ENCODE results near the gene KCND3.
"Not testable (repeated sequence)": the region's sequence is repeated elsewhere in the genome, so short reads cannot be mapped to it uniquely, and the experiment has no call there.

Gene KCND3

DNA sequence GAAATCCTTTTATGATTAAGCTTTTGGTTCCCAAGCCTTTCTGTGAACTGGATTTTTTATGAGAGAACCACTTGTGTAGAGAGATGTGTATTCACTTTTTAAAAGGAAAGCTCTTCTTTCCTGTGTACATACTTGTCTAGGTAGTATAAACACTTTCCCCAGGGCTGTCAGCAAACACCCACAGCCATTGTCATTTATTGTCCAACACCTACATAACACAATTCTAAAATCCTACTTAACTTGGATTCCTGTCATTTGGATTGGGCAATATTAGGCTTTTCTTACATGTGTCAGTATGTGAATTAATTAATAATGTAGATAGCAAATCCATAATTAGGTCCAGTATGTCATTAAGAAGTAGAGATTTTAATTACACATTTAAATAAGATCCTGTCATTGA, 221.4 kb downstream of the KCND3 start:
- DNase-seq: no peak

GRCh38 chr1:111762332-111762731, 227.1 kb downstream of the KCND3 start:
- DNase-seq: no peak

- no peak for DNase-seq
Measured at GRCh38 chr1:111761717-111762116, 227.8 kb downstream of the KCND3 start.

GRCh38 chr1:111758373-111758772, 231.1 kb downstream of the KCND3 start:
- peak; percentile 14 for DNase-seq

- DNase-seq: no peak
Measured at GRCh38 chr1:111756124-111756513, 233.3 kb downstream of the KCND3 start.

- DNase-seq: peak; percentile 99
Measured at GRCh38 chr1:111755331-111756123, 233.9 kb downstream of the KCND3 start, which contains the start of gene DDX20. DDX20 (plus strand) TSS chr1:111755901; CDS start chr1:111755925, 24 bp downstream.

DNA sequence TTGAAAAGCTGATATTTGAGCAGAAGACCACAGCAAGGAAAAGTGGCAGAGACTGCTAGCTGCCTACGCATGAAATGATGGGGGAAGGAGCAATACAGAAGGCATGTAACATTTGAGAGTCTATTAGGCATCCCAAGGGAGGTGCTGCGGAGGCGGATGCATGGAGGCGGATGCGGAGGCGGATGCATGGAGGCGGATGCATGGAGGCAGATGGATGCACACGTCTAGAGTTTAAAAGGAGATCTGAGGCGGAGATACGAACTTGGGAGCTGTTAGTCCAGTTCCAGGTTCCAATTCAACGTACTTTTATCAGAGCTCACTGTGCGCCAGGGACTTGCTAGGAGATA, 234.5 kb downstream of the KCND3 start:
- peak; percentile 72 for DNase-seq

- DNase-seq: no peak
Measured at GRCh38 chr1:111751906-111752575, 237.4 kb downstream of the KCND3 start.

DNA sequence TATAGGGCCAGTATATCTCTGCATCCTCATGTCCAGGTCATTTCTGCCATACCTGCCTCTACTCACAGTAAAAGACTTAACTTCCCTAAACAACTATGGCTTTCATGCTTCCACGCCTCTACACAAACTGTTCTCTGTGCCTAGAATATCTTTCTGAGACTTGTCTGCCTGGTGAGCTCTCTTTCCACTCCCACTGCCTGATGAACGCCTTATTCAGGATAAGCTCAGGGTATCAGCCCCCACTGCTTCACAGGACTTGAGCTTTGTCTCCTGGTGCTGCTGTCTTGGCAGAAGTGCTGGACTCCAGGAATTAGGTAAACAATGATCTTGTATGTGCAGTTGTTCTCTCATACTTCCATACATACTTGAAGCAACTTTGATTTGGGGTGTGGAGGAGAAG, 238.6 kb downstream of the KCND3 start:
- DNase-seq: peak; percentile 34

DNA sequence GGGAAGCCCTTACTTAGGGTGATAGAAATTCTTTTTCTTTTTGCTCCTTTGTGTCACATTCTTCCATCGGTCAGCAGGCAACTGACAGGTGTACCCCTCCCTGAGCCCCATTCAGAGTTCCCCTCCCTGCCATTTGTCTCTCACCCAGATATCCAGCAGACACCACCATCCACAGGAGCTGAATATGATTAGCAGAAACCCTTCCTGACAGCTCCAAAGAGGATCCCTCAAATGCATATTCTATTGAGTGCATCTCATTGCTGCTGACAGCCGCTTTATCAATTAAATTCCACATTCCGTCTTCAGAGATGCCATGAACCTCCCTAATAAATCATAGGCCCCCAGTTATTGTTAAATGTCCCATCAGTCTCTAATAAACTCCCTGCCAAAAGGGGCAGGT, 239.8 kb downstream of the KCND3 start:
- DNase-seq: no peak

DNA sequence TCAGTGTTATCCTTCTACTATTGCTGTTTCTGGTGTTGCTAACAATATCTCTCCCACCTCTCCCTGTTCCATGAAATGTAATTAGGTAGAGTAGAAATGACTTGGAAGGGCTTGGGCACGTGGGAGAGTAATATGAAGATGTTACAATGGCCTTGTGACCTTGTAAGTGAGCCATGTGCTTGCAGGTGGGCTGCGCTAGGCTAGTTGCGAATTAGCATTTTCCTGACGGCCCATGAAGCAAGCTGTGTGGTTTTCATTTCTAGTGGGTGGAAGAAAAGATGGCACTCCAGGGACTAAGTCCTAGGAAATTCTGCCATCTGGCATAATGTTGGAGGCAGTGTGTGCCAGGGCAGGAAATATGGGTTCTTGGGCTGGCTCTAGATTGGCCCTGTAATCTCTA, 241.5 kb downstream of the KCND3 start:
- no peak for DNase-seq

DNA sequence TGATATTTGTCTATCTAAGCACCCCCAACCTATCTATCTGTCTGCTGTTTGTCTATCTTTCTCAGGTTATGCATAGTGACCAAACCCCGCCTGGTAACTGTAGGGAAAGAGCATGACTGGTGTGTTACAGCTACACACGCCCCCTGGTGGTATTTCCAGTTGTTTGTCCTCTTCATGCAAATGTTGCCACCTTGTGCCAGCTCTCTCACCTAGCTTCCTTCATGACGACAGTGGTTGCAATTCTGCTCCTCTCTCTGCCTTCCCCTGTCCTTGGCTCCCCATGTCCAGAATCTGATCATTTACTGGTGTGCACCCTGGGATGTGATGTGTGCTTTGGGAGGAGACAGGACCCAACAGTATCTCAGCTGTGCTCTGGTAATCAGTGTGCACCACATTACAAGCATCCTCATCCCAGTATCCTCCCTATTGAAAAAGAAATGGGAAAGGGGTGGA, 242.2 kb downstream of the KCND3 start:
- peak; percentile 87 for DNase-seq

GRCh38 chr1:111746614-111746999, 242.9 kb downstream of the KCND3 start:
- DNase-seq: no peak

- DNase-seq: peak; percentile 53
Measured at GRCh38 chr1:111745675-111746613, 243.5 kb downstream of the KCND3 start.

- DNase-seq: no peak
Measured at GRCh38 chr1:111743679-111744101, 245.8 kb downstream of the KCND3 start.

DNA sequence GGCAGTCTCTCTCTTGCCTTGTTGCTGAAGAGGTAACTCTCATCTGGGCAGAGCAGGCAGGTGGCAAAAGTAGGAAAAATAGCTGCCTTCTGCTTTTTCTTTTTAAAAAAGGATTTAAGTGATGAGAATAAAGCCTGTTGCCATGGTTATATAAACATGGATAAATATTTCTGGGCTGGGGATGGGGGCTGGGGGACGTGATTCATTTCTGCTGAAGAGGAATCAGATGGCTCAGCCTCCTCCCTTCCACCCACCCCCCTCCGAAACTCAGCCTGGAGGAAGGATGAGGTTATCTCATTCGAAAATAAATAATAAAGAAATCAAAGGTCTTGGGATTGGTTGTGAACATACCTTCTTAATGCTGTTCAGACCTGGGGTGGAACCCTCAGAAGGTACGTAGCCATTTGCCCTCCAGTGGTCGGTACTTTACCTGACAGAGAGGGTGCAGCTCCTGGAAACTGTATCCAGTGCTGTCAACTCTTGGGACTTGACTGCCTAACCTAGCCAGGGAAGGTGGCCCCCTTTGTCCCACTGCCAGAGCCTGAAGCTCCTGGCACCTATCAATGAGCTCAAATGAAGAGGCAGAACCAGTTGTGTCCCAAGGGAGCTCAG, 246.4 kb downstream of the KCND3 start:
- DNase-seq: no peak

DNA sequence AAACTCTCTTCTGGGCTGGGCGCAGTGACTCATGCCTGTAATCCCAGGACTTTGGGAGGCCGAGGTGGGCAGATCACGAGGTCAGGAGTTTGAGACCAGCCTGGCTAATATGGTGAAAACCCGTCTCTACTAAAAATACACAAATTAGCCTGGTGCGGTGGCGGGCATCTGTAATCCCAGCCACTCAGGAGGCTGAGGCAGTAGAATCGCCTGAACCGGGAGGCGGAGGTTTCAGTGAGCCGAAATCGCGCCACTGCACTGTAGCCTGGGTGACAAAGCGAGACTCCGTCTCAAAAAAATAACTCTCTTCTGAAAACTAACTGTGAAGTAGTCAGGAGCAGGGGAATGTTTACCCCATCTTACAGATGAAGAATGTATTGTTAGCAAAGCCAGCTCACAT, 247.2 kb downstream of the KCND3 start:
- not testable (repeated sequence) for DNase-seq

DNA sequence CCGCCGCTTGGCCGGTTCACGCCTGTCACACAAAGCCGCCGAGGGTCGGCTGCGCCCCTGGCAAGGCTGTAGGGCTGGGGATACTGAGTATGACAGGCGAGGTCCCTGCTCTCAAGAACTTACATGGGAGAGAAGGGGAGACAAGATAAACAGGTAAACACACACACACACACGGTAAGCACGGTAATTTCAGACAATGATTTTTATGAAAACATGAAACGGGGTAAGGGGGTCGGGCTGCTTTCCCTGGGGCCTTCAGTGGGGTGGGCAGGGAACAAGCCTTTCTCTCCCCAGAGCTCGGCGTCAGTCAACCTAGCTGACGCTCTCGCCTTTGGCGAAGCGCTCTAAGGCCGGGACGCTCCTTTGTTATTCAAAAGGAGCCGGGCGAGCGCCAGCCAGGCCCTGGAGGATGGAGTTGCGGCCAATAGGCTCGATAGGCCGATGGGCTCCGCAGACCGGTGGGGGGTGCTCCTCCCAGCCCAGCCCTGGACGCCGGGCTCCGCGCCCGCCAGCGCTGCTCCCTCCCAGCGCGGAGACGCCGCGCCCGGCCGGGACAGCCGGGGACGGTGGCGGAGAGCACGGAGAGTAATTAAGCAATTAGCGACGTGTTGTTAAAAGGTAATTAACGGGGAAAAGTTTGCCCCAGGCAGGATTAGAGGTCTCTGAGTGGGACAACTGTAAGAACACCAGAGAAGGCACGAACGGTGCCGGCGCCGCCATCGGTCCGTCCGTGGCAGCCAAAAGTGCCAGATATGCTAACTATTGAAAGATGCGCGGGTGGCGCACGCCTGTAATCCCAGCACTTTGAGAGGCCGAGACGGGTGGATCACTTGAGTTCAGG, 249.3 kb downstream of the KCND3 start:
- DNase-seq: peak; percentile 76

DNA sequence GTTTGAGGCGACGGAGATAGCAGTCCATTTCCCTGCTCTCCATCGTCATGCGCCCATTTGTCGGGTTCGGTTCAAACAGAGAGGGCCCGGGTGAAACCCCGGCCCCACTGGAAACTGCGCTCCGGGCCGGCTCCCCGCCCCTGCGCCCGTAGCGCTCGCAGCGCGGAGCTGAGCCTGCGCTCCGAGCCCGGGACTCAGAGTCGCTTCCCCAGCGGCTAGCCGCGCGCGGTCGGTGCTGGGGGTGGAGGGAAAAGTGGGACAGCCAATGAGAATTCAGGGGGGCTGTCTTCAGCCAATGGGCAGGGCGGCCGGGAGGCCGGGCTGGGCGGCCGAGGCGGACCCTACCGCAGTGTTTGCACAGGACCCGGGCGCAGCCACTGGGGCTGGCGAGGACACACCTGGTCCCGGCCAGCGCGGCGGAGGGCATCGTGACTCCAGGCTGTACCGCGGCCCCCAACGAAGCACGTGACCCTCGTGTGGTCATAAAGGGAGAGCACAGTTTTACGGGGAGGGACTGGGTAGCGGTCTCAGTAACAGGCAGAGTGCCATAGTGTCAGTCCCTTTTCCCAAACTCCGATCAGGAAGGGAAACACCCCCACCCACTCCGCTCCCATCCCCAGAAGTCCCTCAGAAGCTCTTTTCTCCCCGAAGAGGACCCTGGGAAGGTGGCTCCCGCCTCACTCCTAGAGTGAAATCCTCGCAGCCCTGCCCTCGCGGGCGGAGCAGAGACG, 250.1 kb downstream of the KCND3 start, which contains the start of gene INKA2:
Gene INKA2 (minus strand): TSS at position 202 of the 731 bp plus-strand sequence. CDS start 153 bp downstream, at position 49.
- DNase-seq: peak; percentile 92

DNA sequence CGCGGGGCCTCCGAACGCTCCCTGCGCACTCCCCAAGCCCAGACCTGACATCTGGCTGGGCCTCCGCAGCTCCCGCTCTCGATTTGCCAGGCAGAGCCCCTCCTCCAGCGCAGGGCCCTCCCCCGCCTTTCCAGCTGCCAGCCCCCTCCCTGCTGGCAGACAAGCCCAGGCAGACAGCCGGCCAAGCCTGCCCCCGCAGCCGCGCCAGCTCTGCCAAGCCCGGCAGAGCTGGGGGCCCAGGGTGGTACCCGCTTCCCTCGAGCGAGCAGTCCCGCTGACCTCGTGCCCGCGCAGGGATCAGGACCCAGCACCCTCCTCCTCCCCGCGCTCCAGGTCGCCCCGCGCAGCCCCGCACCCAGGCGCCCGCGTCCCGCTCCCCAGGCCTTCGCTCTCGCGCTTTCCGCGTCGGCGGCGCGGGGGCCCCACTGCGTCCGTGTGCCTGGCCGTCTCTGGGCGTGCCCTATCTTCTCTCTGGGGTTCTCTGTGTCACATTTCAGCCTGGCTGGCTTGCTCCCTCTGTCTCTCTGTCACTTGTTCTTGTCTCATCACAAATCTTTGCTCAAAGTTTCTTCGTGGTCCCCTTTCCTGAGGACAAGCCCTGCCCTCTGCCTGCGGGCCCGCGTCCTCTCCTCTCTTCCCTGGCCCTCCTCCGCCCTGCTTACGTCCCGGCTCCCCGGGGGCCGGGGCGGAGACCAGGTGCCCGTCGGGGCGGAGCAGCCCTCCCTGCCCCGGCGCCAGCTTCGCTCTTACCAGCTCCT, 250.9 kb downstream of the KCND3 start:
- DNase-seq: peak; percentile 87
